Stromal cell of bone marrow (primary cell): ENCODE results near the gene ADD1.
"Not testable (repeated sequence)": the region's sequence is repeated elsewhere in the genome, so short reads cannot be mapped to it uniquely, and the experiment has no call there.

Experiments used
- DNase-seq: peaks from one replicate; pipeline ENCODE4 v3.0.0-alpha.2; 2012; ENCODE audit warnings: low read depth

The ADD1 gene

GRCh38 chr4:2934077-2934812 is 90.6 kb downstream of the ADD1 start:
- peak; percentile 33 for DNase-seq

GRCh38 chr4:2934813-2935761 is 91.4 kb downstream of the ADD1 start:
- DNase-seq: peak; percentile 69

- DNase-seq: no peak
These were observed 92.4 kb downstream of the ADD1 start for GRCh38 chr4:2935762-2936743.

GRCh38 chr4:2936773-2937145 is 93.1 kb downstream of the ADD1 start:
- DNase-seq: no peak

GRCh38 chr4:2937146-2937857 is 93.7 kb downstream of the ADD1 start:
- no peak for DNase-seq

- DNase-seq: no peak
These were observed 94.3 kb downstream of the ADD1 start for GRCh38 chr4:2937986-2938385.

- not testable (repeated sequence) for DNase-seq
These were observed 94.8 kb downstream of the ADD1 start for GRCh38 chr4:2938411-2938810.

GRCh38 chr4:2938906-2939305 is 95.3 kb downstream of the ADD1 start:
- no peak for DNase-seq

GRCh38 chr4:2939383-2940243 is 96.0 kb downstream of the ADD1 start:
- DNase-seq: no peak

GRCh38 chr4:2940267-2941137 is 96.9 kb downstream of the ADD1 start:
- DNase-seq: no peak

GRCh38 chr4:2941138-2942036 is 97.7 kb downstream of the ADD1 start:
- no peak for DNase-seq

- no peak for DNase-seq
These were observed 98.4 kb downstream of the ADD1 start for GRCh38 chr4:2942037-2942531.

- DNase-seq: no peak
These were observed 99.1 kb downstream of the ADD1 start for GRCh38 chr4:2942532-2943363.

GRCh38 chr4:2943364-2944090 is 99.9 kb downstream of the ADD1 start:
- no peak for DNase-seq

GRCh38 chr4:2944091-2944482 is 100.4 kb downstream of the ADD1 start:
- DNase-seq: no peak
